Central memory CD4-positive, alpha-beta T cell (primary cell): ENCODE measurements around the gene BRD1.
"Not testable (repeated sequence)": the region's sequence is repeated elsewhere in the genome, so short reads cannot be mapped to it uniquely, and the experiment has no call there.

ENCODE experiments used
- DNase-seq: peaks from one replicate; pipeline ENCODE4 v3.0.0; 2022

The BRD1 gene

DNA sequence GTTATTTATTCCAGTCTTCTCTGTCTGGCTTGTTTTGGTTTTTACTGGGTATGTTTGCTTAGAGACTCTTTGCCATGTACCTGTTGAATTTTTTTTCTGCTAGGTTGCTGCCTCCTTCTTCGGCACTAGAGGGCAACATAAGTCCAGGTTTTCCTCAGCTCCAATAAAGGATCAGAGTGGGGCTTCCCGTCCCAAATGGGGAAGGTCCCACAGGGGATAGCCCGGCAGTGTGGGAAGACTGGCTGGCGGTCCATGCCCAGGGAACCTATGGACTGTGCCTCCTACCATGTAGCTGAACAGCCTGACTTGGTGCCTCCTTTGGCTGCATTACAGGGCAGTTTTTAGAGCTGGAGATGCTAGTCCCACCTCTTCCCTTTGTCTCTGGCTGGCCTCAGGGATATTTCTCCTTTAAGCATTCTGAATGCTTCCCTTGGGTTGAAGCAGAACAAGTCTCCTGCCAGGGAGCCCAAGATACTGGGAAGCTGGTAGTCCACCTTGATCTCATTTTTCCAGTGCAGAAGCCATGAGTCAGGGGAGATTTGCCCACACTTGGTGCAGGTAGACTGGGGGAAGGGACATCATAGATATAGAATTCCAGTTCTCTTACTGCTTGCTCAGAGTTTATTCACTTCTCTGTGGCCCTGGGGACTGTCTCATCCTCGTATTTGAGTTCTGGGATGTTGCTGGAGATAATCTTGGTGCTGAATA lies 60.2 kb downstream of the BRD1 start:
- peak; percentile 37 for DNase-seq

DNA sequence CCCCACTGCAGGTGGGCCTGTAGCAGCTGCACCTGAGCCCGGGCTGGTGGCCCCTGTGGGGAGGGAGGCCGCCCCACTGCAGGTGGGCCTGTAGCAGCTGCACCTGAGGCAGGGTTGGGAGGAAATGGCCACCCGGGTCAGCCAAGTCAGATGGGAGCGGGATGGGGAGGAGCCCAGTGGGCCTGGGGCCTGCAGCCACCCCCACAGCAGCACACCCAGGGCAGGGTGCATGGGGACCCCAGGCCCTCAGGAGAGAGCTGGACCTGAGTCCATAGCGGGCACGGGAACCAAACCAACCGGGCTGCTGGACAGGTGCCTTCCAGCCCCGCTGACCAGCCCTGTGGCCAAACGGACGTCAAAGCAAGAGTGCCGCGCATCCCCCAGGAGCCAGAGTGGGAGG lies 61.7 kb downstream of the BRD1 start:
- no peak for DNase-seq

DNA sequence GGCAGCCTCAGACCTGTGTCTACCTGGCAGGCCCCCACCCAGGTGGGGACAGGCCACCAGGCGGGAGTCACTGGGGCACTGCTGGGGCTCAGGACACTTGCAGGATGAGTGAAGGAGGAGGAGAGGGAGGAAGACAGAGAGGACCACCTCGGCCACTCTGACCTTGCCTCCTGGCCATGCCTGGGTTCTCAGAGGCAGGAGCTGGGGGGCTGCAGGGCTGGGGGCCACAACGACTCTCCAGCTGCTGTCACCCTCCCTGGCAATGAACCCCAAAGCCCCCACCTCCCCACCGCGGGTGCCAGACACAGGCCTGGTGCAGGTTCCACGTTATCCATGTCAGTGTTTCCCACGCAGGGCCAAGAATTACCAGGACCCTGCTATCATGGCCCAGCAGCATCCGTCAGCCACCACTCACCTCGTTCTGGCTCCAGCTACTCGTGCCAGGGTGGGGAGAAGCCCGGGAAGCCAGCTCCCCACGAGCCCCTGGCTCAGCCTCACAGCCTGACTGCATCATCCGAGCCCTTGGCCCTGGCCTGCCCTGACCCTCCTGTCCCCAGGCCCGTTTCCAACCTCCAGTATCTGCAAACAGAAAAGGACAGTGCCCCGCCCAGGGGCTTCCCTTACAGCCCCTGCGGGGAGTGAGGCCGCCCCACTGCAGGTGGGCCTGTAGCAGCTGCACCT lies 62.4 kb downstream of the BRD1 start:
- DNase-seq: no peak

DNA sequence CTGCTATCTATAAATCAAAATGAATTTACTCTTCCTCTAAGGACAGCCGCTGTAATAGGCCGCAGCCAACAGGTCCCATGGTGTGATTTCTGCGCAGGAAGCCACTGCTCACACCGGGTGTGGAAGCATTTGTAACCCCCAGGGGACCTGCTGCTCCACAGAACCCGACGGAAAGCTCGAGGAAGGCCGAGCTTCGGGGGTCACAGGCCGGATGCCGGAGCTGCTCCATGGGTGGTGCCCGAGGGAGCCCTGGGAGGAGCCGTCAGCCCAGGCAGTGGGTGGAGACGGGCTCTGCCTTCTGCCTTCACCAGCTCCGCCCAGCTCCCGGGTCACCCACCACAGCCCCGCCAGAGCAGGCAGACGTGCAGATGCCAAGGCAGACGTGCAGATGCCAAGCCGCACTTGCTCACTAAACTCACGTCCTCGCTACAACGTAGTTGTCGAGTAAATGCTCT lies 63.5 kb downstream of the BRD1 start:
- DNase-seq: no peak

DNA sequence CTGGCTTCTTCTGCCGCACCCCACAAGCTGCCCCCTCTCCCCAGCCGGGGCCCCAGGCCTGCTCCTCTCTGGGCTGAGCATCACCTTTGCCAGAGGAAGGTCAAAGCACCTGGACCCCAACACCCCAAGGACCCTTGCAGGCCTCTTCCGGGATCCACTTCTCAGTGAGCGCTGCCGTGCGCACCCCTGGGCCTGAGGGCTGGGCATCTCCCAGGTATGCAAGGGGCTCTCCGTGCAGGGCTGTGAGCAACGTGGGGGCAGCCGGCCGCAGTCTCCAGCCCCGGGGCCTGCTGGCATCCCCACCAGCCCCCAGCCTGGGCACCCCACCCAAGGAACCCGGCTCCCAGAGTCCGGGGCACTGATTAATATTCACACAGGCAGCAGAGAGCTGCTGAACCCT lies 64.0 kb downstream of the BRD1 start:
- no peak for DNase-seq

DNA sequence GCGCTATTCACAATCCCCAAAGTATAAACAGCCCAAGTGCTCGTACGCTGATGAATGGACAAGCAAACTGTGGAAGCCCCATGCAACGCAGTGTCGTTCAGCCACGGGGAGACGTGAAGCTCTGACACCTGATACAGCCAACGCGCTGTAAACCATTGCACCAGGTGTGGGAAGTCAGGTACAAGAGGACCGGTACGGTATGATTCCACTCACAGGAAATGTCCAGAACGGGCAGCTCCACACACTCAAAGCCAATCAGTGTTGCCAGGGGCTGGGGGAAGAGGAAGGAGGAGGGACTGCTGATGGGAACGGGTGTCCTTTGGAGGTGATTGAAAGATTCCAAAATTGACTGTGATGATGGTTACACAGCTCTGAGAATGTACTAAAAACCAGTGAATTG lies 64.5 kb downstream of the BRD1 start:
- no peak for DNase-seq

DNA sequence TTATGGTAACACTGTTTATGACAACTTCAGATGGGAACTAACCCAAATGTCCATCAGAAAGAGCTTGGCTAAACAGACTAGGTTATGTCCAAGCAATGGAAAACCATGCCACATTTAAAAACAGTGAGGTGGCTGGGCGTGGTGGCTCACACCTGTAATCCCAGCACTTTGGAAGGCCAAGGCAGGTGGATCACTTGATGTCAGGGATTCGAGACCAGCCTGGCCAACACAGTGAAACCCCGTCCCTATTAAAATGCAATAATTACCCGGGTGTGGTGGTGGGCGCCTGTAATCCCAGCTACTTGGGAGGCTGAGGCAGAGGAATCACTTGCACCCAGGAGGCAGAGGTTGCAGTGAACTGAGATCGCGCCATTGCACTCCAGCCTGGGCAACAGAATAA lies 65.1 kb downstream of the BRD1 start:
- DNase-seq: not testable (repeated sequence)

DNA sequence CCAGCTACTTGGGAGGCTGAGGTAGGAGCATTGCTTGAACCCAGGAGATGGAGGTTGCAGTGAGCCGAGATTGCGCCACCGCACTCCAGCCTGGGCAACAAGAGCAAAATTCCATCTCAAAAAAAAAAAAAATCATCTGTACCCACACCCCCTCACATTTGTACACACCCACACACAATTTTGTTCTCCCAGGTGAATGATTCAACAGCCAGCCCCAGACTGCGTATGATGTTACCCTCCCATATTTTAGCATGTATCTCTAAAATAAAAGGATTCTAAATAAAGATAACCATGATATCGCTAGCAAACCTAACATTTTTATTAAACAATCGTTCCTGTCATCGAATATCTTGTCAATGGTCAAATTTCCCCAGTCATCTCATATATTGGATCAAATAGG lies 65.8 kb downstream of the BRD1 start:
- DNase-seq: no peak

DNA sequence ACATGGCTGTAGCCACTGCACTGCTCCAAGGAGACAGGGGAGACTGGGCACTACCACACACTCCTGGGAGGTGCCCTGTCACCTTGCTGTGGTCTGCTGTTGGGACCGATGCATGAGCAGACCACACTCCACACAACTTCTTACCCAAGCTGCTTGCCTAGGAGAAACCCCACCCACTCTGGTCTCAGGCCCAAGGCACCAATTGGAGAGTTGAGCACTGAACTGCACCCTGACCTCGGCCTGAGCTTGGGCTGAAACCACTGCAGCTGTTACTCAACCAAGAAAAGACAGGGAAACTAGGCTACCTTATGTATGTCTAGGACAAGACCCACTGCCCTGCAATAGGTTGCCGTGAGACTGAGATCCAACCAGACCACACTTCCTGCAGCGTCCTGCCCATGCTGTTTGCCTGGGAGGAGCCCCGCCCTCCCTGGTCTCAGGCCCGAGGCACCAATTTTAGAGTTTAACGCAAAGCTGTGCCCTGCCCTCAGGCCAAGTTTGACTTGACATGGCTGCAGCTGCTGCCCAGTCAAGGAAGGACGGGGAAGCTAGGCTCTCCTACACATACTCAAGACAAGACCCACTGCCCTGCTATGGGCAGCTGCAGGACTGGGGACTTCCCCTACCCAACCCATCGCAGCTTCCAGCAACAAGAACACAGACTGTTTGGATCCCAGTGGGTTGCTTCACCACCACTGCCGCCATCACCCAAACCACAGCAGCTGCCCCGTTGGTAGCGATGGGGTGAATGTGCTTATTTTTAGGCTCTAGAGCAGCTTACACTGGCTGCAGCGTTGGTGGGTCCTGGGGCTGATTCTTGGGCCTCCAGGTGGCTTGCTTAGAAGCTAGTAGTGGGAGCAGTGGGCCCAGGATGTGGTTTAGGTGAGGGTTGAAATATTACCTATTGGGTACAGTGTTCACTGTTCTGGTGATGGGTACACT lies 66.8 kb downstream of the BRD1 start:
- DNase-seq: no peak

DNA sequence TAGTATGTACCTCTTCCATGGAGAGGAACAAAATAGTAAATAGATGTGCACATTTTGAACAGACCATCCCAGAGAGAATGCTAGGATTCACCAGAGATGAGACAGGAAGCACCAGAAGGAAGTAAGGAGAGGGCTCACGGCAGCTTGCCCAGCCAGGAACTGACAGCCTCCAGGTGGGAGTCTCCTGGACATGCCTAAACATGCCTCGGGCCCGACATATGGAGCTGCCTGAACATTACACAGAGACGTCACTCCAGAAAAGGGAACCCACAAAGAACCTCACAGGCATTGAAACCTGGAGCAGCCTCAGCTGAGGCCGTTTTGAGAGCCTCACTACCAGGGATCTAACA lies 67.4 kb downstream of the BRD1 start:
- DNase-seq: no peak

DNA sequence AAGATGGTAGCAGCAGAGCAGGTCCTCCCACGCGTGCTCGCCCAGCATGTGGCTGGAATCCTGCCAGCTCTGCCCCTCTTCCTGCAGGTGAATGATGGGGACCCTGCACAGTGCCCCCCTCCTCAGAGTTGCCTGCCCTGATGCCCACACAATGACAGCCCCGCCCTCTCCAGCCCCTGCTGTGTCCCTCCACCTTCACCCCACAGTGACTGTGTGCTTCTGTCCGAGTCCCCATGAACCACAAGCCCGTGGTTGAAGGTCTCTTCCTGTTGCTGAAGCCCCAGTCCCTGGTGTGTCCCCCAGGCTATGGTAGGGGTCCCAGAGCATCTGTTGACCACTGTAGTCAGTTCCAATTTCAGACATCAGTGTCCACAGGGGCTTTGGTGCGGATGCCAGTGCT lies 71.0 kb downstream of the BRD1 start:
- no peak for DNase-seq

DNA sequence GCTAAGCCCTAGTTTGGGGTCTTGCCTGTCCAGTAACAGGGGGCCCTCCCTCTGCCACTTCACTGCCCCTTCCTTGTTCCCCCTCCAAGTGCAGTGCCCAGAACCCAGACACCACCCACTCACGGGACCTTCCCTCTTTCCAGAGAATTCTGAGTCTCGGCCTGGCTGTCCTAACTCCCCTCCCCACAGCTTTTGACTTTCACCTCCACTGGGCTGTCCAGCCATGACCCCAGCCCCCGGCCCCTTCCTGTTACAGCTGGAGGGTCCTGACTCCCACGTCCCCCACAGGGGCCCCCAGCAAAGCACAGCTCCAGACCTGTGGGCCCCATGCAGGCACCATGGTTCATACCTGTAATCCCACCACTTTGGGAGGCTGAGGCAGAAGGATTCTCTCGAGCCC lies 71.5 kb downstream of the BRD1 start:
- DNase-seq: no peak

DNA sequence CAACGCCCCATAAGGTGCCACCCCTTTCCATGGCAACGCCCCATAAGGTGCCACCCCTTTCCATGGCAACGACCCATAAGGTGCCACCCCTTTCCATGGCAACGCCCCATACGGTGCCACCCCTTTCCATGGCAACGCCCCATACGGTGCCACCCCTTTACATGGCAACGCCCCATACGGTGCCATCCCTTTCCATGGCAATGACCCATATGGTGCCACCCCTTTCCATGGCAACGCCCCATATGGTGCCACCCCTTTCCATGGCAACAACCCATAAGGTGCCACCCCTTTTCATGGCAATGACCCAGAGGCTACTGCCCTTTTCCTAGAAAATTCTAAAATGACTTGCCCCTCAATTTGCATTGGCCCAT lies 72.1 kb downstream of the BRD1 start:
- DNase-seq: no peak

DNA sequence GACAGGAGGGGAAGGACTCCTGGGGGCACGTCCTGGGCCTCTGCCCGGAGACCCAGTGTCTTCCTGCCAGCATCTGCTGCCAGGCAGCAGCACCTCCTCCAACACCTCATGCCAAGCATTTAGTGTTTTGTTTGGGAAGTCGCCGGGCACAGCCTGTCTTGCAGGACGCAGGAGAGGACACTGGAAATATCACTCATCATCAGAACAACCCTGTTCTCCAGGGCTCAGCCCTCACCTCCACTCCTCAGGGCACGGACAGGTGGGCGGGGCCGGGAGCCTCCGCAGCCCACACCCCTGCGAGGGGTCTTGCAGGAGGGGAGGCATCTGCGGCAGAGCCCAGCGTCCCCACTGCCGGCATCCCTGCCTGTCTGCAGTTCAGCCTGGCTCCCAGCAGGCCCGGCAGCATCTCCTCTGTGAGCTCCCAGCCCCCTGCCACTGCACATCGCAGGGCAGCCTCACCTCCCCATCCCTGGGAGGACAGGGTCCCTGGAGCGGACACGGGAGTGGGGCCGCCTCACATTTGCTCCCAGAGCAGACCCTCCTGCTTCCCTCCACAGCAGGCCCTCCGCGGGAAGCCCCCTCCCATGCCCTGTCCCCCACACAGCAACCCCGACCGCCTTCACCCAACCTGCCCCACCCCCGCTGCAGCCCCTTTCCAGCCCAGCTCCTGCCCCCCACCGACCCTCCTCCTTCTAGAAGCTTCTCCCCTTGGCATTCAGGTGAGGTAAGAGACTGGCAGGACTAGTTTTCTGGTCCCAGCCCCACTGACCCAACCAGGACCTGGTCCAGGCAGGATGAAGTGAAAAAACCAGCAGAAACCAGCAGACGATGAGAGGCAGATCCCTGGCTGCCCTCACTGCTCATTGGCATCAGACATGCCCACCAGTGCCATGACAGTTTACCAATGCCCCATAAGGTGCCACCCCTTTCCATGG lies 72.7 kb downstream of the BRD1 start:
- DNase-seq: no peak

DNA sequence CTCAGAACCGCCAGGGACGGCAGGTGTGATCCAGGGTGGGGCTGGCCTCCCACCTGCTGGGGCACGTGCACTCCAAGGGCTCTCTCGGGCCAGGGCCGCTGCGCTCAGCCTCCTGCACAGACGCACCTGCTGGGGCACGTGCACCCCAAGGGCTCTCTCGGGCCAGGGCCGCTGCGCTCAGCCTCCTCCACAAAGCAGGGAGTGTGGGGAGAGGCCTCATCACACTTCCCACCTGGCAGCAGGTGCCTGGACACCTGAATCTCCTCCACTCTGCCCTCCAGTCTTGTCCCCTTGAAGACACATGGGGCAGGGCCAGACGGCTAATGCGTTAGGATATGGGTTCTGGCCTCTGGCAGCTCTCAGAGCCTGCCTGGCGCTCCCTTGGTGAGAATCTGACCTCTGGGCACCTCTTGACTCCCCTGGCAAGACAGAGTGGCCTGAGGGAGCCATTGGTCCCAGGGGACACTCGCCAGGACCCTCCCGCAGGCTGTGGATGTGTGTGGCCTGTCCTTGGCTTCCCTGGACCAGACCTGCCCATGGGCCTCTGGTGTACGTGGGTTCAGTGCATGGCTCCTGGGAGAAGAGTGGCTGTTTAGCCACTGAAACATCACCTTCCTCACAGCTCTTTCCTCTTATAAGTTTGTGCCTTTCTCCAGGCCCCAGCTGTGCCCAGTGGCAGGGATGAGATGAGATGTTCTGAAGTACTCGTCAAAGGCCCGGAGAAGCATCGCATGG lies 73.5 kb downstream of the BRD1 start:
- DNase-seq: no peak

DNA sequence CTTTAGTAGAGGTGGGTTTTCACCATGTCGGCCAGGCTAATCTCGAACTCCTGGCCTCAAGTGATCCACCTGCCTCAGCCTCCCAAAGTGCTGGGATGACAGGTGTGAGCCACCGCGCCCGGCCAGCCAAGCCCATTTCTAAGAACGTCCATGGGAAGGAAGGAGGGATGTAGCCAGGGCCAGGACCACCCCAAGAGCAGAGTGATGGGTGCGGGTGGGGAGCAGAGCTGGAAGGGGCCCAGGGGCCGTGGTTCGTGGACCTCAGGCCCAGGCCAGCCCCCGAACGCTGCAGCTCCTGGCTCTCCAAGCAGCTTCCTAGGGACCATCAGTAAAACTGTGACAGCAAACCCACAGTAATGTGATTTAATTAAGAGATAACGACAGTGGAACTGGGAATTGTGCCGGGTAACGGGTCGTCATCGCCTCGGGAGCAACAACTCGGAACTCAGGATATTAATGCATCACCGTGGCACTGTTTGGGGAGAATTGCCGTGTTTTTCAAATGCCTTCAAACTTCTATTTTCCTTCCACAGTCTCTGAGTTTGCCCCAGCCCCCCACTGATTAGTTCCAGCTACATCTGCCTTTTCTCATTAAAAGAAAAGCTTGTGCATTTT lies 74.3 kb downstream of the BRD1 start:
- DNase-seq: no peak

DNA sequence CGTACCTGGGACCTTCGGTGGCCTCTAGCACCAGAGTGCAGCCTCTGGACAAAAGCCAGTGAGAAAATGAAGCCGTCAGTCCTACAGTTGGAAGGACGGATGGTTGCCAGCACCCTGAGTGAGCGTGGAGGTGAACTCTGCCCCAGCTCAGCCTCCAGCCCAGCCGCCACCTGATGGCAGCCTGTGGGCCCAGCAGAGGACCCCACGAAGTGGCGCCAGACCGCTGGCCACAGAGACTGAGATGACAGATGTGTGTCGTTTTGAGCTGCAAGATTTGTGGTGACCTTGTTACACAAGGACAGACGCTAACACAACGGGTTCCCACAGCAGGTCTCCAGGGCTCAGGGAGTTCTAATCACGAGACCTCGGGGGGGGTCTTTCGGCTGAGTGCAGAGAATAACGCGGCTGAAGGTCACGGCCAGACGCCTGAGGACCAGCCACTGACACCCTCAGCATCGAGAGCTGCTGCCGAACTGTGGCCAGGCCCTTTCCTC lies 75.0 kb downstream of the BRD1 start:
- no peak for DNase-seq

DNA sequence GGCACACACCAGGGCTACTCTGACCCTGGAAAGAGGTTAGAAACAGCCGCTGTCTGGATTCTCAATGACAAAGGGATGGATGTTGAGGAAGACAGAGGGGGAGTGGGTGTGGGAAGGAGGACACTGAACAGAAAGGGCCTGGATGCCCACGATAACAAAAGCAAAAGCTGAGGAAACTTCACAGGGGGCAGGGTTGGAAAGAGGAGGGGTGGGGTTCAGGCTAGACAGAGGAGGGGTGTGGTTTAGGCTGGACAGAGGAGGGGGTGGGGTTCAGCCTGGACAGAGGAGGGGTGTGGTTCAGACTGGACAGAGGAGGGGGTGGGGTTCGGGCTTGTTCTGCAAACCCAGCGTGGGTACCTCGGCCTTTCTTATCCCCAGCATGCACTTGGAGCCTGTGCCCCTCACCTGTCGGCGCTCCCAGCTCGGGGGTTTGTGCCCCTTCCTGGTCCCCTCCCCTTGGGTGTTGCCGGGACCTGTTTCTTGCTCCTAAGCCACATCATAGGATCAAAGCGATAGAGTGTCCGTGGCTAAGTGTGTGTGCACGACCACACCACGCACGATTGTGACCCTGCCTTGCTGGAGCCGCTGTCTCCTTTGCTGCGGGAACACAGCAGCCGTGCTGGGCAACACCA lies 75.6 kb downstream of the BRD1 start:
- no peak for DNase-seq

DNA sequence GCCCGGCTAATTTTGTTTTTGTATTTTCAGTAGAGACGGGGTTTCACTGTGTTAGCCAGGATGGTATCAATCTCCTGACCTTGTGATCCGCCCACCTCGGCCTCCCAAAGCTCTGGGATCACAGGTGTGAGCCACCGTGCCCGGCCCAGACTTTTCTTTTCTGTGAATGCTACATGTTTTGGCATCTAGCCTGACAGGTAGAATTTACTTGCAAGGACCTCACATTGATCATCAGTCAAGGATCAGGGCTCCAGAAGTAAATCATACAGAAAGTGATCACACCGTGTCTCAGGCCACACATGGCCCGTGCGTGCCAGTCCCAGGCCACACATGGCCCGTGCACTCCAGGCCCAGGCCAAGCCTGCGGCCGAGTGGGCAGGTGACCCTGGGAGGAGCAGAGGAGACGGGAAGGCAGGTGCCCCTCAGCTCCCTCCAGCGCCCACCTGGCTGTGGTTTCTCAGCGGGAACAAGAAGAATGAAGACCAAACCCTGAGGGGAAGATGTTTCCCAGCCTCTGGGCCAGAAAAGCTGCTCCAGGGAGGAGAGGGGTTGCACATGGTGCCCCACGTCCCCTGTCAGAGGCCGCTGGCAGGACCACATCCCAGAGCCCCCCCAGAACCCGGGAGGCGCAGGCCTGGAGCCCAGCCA lies 76.2 kb downstream of the BRD1 start:
- no peak for DNase-seq

DNA sequence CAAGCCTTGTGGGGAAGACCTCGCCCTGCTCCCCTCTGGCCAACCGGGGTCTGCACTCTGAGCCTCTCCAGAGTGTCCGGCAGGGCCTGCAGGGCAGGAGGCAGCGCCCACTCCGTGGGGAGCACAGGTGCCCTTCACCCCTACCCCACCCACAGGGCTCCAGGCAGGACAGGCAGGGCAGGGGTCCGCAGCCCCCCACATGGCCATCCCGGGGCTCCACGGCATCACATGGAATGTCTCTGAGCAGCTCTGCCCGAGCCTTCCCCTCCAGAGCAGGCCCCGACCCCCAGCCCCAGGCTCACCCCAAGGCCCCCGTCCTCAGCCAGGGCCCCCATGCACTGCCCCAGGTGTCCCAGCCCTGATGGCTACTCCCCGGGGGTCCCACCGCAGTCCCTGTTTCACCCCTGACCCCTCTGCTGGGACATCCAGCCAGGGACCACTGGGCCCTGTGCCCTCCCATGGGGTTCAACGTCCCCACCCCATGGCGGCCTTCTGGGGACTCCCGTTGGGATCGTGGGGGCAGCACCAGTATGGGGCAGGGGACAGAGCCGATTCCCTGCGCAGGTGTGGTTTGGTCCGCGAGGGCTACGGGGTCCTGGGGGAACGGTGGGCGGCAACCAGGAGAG lies 77.7 kb downstream of the BRD1 start:
- DNase-seq: no peak
